ENCODE measurements around the gene GPR39.

GPR39 gene

GRCh38 chr2:132581591-132581990 is 165.0 kb downstream of the GPR39 start:
- Histone ChIP-seq H3K27me3 (ENCODE audit: control insufficient read depth, insufficient read depth, low read length) (no peaks in the 10 kb centered on the region), H3K4me1 (ENCODE audit: control insufficient read depth, insufficient read depth, low read length) (no peaks in the 10 kb centered on the region), H3K9ac (ENCODE audit: low read depth, low read length) (no peak overlapping the region), H3K9me3 (ENCODE audit: control insufficient read depth, insufficient read depth, low read length) (no peaks in the 10 kb centered on the region), H3K4me3 (ENCODE audit: low read depth, low read length) (no peak overlapping the region), H3K36me3 (ENCODE audit: control insufficient read depth, insufficient read depth, low read length) (no peaks in the 10 kb centered on the region)

DNA sequence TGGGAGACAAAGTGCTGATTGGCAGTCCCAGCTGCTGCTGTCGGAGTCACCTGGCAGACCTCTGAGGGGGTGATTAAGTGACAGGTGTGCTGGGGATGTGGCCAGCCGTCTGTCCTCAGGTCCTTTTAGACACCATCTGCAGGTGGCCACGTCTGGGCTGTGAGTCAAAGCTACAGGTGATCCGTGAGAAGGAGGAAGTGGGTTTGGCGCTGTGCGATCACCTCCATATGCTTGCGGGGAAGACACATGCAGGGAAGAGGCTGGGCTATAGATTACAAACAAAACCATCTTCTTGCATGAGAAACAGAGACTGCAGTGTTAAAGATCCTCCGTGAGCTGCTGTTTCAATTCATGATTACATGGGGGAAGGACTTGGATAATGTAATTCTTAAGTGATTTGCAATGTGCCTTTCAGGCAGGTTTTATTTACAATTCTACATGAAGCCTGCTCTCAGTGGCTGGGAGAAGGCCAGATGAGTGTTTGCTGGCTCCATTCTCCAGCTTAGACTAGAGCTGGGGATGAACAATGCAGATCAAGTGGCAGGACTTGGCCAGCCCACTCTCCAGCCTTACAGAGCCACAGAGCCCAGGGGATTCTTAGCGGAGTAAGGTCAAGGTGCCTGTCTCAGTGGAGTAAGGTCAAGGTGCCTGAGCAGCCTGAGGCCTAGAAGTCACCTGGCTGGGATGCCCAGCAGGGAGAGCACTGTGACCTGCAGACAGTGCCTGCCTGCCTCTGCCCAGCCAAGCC is 165.6 kb downstream of the GPR39 start:
- Histone ChIP-seq H3K9me3 (ENCODE audit: control insufficient read depth, insufficient read depth, low read length) (no peaks in the 10 kb centered on the region), H3K9ac (ENCODE audit: low read depth, low read length) (no peak overlapping the region), H3K4me1 (ENCODE audit: control insufficient read depth, insufficient read depth, low read length) (no peaks in the 10 kb centered on the region)

GRCh38 chr2:132583666-132584360 is 167.2 kb downstream of the GPR39 start:
- no peaks in the 10 kb centered on the region for H3K4me1 ChIP-seq (ENCODE audit: control insufficient read depth, insufficient read depth, low read length)
- H3K27me3 ChIP-seq (ENCODE audit: control insufficient read depth, insufficient read depth, low read length) = no peaks in the 10 kb centered on the region
- no peak overlapping the region for H3K9ac ChIP-seq (ENCODE audit: low read depth, low read length)
- no peak overlapping the region for H3K4me3 ChIP-seq (ENCODE audit: low read depth, low read length)
- H3K36me3 ChIP-seq (ENCODE audit: control insufficient read depth, insufficient read depth, low read length) = no peaks in the 10 kb centered on the region
- no peaks in the 10 kb centered on the region for H3K9me3 ChIP-seq (ENCODE audit: control insufficient read depth, insufficient read depth, low read length)

More for the DNA sequence above, 165.6 kb downstream of the GPR39 start:
- Histone ChIP-seq H3K36me3 (ENCODE audit: control insufficient read depth, insufficient read depth, low read length) (no peaks in the 10 kb centered on the region), H3K4me3 (ENCODE audit: low read depth, low read length) (no peak overlapping the region), H3K27me3 (ENCODE audit: control insufficient read depth, insufficient read depth, low read length) (no peaks in the 10 kb centered on the region)

- H3K9ac ChIP-seq (ENCODE audit: low read depth, low read length) = no peak overlapping the region
- H3K27me3 ChIP-seq (ENCODE audit: control insufficient read depth, insufficient read depth, low read length) = no peaks in the 10 kb centered on the region
- H3K36me3 ChIP-seq (ENCODE audit: control insufficient read depth, insufficient read depth, low read length) = no peaks in the 10 kb centered on the region
- no peak overlapping the region for H3K4me3 ChIP-seq (ENCODE audit: low read depth, low read length)
- no peaks in the 10 kb centered on the region for H3K9me3 ChIP-seq (ENCODE audit: control insufficient read depth, insufficient read depth, low read length)
- no peaks in the 10 kb centered on the region for H3K4me1 ChIP-seq (ENCODE audit: control insufficient read depth, insufficient read depth, low read length)
These were observed 168.6 kb downstream of the GPR39 start for GRCh38 chr2:132584976-132585817.

DNA sequence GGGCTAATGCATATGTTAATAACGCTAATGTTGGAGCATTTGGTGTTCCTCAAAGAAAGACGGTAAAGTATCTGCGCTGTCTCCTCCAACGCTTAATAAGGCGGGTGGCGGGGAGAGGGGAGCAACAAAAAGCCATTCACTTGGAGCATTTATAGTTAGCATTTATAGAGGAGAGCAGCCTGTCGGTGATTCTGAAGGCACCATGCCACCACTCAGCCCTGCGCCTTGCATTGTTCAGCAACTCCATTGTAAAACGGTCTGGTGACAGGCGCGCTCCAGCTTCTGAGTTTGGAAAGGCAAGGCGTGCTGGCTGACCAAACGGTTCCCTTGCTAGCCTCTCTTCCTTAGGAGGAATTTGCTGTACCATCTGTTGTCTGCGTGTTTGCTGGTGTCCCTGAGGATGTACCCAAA is 169.5 kb downstream of the GPR39 start:
- Histone ChIP-seq H3K4me1 (ENCODE audit: control insufficient read depth, insufficient read depth, low read length) (no peaks in the 10 kb centered on the region), H3K36me3 (ENCODE audit: control insufficient read depth, insufficient read depth, low read length) (no peaks in the 10 kb centered on the region), H3K9me3 (ENCODE audit: control insufficient read depth, insufficient read depth, low read length) (no peaks in the 10 kb centered on the region)

GRCh38 chr2:132586835-132587234 is 170.2 kb downstream of the GPR39 start:
- no peak overlapping the region for H3K4me3 ChIP-seq (ENCODE audit: low read depth, low read length)
- H3K9ac ChIP-seq (ENCODE audit: low read depth, low read length) = no peak overlapping the region
- H3K27me3 ChIP-seq (ENCODE audit: control insufficient read depth, insufficient read depth, low read length) = no peaks in the 10 kb centered on the region
- H3K9me3 ChIP-seq (ENCODE audit: control insufficient read depth, insufficient read depth, low read length) = no peaks in the 10 kb centered on the region
- H3K4me1 ChIP-seq (ENCODE audit: control insufficient read depth, insufficient read depth, low read length) = no peaks in the 10 kb centered on the region
- no peaks in the 10 kb centered on the region for H3K36me3 ChIP-seq (ENCODE audit: control insufficient read depth, insufficient read depth, low read length)

More for the DNA sequence above, 169.5 kb downstream of the GPR39 start:
- H3K27me3 ChIP-seq (ENCODE audit: control insufficient read depth, insufficient read depth, low read length) = no peaks in the 10 kb centered on the region
- H3K4me3 ChIP-seq (ENCODE audit: low read depth, low read length) = no peak overlapping the region
- no peak overlapping the region for H3K9ac ChIP-seq (ENCODE audit: low read depth, low read length)

DNA sequence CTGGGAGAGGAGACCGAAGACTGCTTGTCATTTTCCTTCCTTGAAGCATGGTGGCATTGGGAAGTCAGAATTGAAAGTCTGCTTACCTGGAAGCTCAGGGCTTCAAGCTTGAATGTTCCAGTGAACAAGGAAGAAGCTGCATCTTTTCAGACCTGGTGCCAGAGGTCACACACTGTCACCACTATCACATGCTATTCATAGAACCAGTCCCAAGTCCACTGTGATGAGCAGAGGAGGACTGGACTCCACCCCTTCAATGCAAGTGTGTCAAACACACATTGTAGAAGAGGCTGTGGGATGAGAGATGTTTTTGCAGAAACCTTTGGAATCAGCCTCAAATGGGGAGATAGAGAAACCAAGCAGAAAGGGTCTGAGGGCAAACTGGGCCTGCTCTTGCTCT is 172.0 kb downstream of the GPR39 start:
- no peak overlapping the region for H3K4me3 ChIP-seq (ENCODE audit: low read depth, low read length)
- H3K36me3 ChIP-seq (ENCODE audit: control insufficient read depth, insufficient read depth, low read length) = no peaks in the 10 kb centered on the region
- H3K9ac ChIP-seq (ENCODE audit: low read depth, low read length) = no peak overlapping the region
- H3K9me3 ChIP-seq (ENCODE audit: control insufficient read depth, insufficient read depth, low read length) = no peaks in the 10 kb centered on the region
- H3K4me1 ChIP-seq (ENCODE audit: control insufficient read depth, insufficient read depth, low read length) = no peaks in the 10 kb centered on the region
- H3K27me3 ChIP-seq (ENCODE audit: control insufficient read depth, insufficient read depth, low read length) = no peaks in the 10 kb centered on the region

DNA sequence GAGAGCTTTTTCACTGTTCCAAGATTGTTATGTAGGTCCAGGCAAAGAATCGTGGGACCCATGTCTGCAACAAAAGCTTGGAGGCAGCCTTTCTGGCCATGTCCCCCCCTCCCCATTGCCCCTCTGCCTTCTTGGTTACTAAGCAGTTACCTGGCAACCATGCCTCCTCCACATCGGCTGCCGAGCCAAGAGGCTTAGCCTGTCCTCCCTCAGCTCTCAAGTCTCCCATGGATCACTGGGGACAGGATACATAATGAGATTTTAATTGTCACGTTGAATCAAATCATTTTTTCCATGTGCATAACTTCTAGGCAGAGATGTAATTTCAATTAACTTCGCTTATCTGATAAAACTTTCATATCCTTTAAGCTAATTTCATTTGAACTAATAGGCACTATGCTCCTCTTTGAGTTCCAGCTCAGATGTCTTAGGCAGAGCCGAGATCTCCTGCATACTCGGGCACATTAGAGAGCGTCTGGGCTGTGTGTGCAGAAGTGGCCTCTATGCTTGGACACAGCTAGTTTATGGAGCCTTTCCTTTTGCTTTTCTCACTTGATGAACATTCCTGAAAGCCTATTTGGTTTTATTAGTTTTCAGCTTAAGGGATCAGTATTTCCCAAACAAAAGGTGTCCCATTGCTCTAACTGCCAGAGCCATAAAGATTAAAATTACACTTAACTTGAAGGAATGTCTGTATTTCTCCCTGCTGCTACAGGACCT is 172.7 kb downstream of the GPR39 start:
- Histone ChIP-seq H3K9me3 (ENCODE audit: control insufficient read depth, insufficient read depth, low read length) (no peaks in the 10 kb centered on the region), H3K27me3 (ENCODE audit: control insufficient read depth, insufficient read depth, low read length) (no peaks in the 10 kb centered on the region), H3K4me3 (ENCODE audit: low read depth, low read length) (no peak overlapping the region), H3K4me1 (ENCODE audit: control insufficient read depth, insufficient read depth, low read length) (no peaks in the 10 kb centered on the region), H3K9ac (ENCODE audit: low read depth, low read length) (no peak overlapping the region), H3K36me3 (ENCODE audit: control insufficient read depth, insufficient read depth, low read length) (no peaks in the 10 kb centered on the region)

DNA sequence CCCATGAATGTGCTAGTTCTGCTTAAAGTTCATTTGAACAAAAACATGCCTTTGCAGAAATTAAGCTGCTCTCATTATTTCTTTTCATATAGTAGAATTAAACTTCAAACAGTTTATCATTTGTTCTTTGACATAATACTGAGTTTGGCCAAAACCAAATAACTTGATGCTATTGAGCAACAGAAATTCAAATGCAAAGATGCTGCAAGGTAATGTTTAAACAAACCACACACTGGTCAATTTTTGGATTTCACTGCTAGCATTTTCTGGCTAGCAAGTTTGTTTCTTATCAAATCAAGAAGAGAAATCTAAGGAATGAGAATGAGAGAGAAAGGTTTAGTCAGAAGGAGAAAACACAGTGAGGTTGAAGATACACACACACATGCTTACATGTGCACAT is 173.4 kb downstream of the GPR39 start:
- H3K4me1 ChIP-seq (ENCODE audit: control insufficient read depth, insufficient read depth, low read length) = no peaks in the 10 kb centered on the region
- no peaks in the 10 kb centered on the region for H3K9me3 ChIP-seq (ENCODE audit: control insufficient read depth, insufficient read depth, low read length)
- no peak overlapping the region for H3K4me3 ChIP-seq (ENCODE audit: low read depth, low read length)
- no peaks in the 10 kb centered on the region for H3K27me3 ChIP-seq (ENCODE audit: control insufficient read depth, insufficient read depth, low read length)
- H3K36me3 ChIP-seq (ENCODE audit: control insufficient read depth, insufficient read depth, low read length) = no peaks in the 10 kb centered on the region
- H3K9ac ChIP-seq (ENCODE audit: low read depth, low read length) = no peak overlapping the region

- Histone ChIP-seq H3K27me3 (ENCODE audit: control insufficient read depth, insufficient read depth, low read length) (no peaks in the 10 kb centered on the region), H3K9ac (ENCODE audit: low read depth, low read length) (no peak overlapping the region), H3K9me3 (ENCODE audit: control insufficient read depth, insufficient read depth, low read length) (no peaks in the 10 kb centered on the region), H3K36me3 (ENCODE audit: control insufficient read depth, insufficient read depth, low read length) (no peaks in the 10 kb centered on the region), H3K4me1 (ENCODE audit: control insufficient read depth, insufficient read depth, low read length) (no peaks in the 10 kb centered on the region), H3K4me3 (ENCODE audit: low read depth, low read length) (no peak overlapping the region)
These were observed 176.6 kb downstream of the GPR39 start for GRCh38 chr2:132593171-132593570.

GRCh38 chr2:132595186-132595585 is 178.6 kb downstream of the GPR39 start:
- H3K4me3 ChIP-seq (ENCODE audit: low read depth, low read length) = no peak overlapping the region
- no peak overlapping the region for H3K9ac ChIP-seq (ENCODE audit: low read depth, low read length)
- no peaks in the 10 kb centered on the region for H3K36me3 ChIP-seq (ENCODE audit: control insufficient read depth, insufficient read depth, low read length)
- H3K4me1 ChIP-seq (ENCODE audit: control insufficient read depth, insufficient read depth, low read length) = no peaks in the 10 kb centered on the region
- no peaks in the 10 kb centered on the region for H3K9me3 ChIP-seq (ENCODE audit: control insufficient read depth, insufficient read depth, low read length)
- H3K27me3 ChIP-seq (ENCODE audit: control insufficient read depth, insufficient read depth, low read length) = no peaks in the 10 kb centered on the region
